Calu3 (cell line): ENCODE results near the gene FGB. TPM values are rescaled to one million over a fixed set of nuclear protein-coding genes. Genes with fewer than 3 reads are reported as not detected.

ENCODE experiments used
- BruUV-seq: library from RNA; stranded (reverse); fragments of 400-500 nt; replicated peaks from 2 replicates; lab custom pipeline; 2021; lab: Mats Ljungman, UMichigan
- CTCF ChIA-PET: fragments of 300-600 bp; sonication (Branson Sonifier 250); formaldehyde crosslinking; loops from one replicate; lab custom pipeline; 2022; ENCODE audit warnings: antibody characterized with exemption; lab: Charles Lee
- DNase-seq: peaks from one replicate; pipeline ENCODE4 v3.0.0; 2022
- H3K27ac Mint-ChIP-seq: one replicate; pipeline ENCODE4 v1.8.0; 2022; ENCODE audit warnings: mixed read lengths; ENCODE audit not compliant: unreplicated experiment
- H3K27me3 Mint-ChIP-seq: one replicate; pipeline ENCODE4 v1.8.0; 2022; ENCODE audit warnings: mixed read lengths; ENCODE audit not compliant: unreplicated experiment
- H3K36me3 Mint-ChIP-seq: one replicate; pipeline ENCODE4 v1.8.0; 2022; ENCODE audit warnings: mild to moderate bottlenecking, moderate library complexity, mixed read lengths; ENCODE audit not compliant: insufficient read depth, unreplicated experiment
- H3K4me1 Mint-ChIP-seq: one replicate; pipeline ENCODE4 v1.8.0; 2022; ENCODE audit warnings: mild to moderate bottlenecking, low read depth, mixed read lengths; ENCODE audit not compliant: unreplicated experiment
- H3K4me3 Mint-ChIP-seq: one replicate; pipeline ENCODE4 v1.8.0; 2022; ENCODE audit warnings: mild to moderate bottlenecking, low read depth, moderate library complexity, mixed read lengths; ENCODE audit not compliant: unreplicated experiment
- H3K9me3 Mint-ChIP-seq: one replicate; pipeline ENCODE4 v1.8.0; 2022; ENCODE audit warnings: low read depth, mixed read lengths; ENCODE audit not compliant: unreplicated experiment
- CTCF ChIP-seq: fragments of 200-600 bp; IDR thresholded peaks from one replicate; pipeline ENCODE4 v1.8.0; 2022; ENCODE audit warnings: antibody characterized with exemption; ENCODE audit not compliant: unreplicated experiment
- intact Hi-C: fragments of 100-400 bp; cut with micrococcal nuclease; formaldehyde crosslinking; loops from one replicate; pipeline ENCODE4 v1.10.0; 2022; ENCODE audit not compliant: unreplicated experiment
- total RNA-seq: library from RNA; stranded (reverse); gene quantifications from 2 replicates; pipeline ENCODE4 v1.2.3, GENCODE V29; 2022

The FGB gene
- total RNA-seq, 1 experiment from 2014 or later: 0.38 TPM

- Mint-ChIP-seq H3K9me3 (no peaks in the 10 kb centered on the region), H3K4me1 (no peaks in the 10 kb centered on the region), H3K27ac (no peak overlapping the region), H3K36me3 (no peaks in the 10 kb centered on the region), H3K27me3 (no peaks in the 10 kb centered on the region), H3K4me3 (no peak overlapping the region)
- intact Hi-C loops: no loop called here
- CTCF ChIA-PET: no interaction called here
- no TSS peak for BruUV-seq
- no peak for TF ChIP-seq CTCF
- no peak for DNase-seq
Observed at GRCh38 chr4:154573190-154573870, 10.5 kb downstream of the FGB start.

GRCh38 chr4:154574311-154574710 lies 11.5 kb downstream of the FGB start:
- no peak for TF ChIP-seq CTCF
- BruUV-seq: no TSS peak
- Mint-ChIP-seq H3K36me3 (no peaks in the 10 kb centered on the region), H3K4me3 (no peak overlapping the region), H3K27me3 (no peaks in the 10 kb centered on the region), H3K4me1 (no peaks in the 10 kb centered on the region), H3K9me3 (no peaks in the 10 kb centered on the region), H3K27ac (no peak overlapping the region)
- CTCF ChIA-PET: no interaction called here
- intact Hi-C loops: no loop called here
- DNase-seq: no peak

DNA sequence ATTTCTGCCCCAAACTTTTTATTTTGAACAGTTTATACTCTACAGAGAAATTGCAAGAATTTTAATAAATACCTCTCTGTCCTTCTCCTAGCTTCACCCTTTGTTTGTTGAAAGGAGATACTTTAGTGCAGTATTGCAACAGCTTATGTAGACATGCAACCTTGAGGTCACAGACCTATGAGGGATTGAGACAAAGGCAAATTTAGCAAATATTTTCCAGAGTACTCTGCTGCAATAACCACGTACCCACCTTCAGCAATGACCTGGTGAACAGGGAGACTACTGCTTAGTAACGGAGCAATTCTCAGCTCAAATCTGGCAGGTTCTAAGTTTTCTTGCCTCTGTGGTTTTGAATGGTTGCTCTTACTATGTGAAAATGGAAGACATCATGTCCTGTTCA lies 14.5 kb downstream of the FGB start:
- no peak for DNase-seq
- Mint-ChIP-seq H3K36me3 (no peaks in the 10 kb centered on the region), H3K4me1 (no peaks in the 10 kb centered on the region), H3K27me3 (no peaks in the 10 kb centered on the region), H3K4me3 (no peak overlapping the region), H3K27ac (no peak overlapping the region), H3K9me3 (no peaks in the 10 kb centered on the region)
- no TSS peak for BruUV-seq
- intact Hi-C loops: no loop called here
- no peak for TF ChIP-seq CTCF
- CTCF ChIA-PET: interaction anchor here (1.1 kb wide), 1 partner anchor 41 kb away, joined by 3 read pairs; no protein-coding TSS in a partner anchor

DNA sequence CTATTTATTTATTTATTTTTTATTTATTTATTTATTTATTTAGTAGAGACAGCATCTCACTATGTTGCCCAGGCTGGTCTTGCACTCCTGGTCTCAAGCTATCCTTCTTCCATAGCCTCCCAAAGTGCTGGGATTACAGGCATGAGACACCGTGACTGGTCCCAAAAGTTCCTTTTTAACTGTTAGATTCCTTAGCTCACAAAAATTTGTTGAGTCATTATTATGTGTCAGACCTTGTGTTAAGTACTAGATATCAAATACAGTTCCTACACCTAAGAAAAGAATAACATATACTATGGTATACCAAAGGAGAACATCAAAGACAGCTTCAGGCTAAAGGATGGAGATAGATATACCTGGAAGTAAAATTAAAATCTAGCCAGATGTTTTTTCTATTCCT lies 16.1 kb downstream of the FGB start:
- intact Hi-C loops: no loop called here
- no peaks in the 10 kb centered on the region for H3K27me3 Mint-ChIP-seq
- BruUV-seq: no TSS peak

More for the DNA sequence above, 16.1 kb downstream of the FGB start:
- Mint-ChIP-seq H3K9me3 (no peaks in the 10 kb centered on the region), H3K27ac (no peak overlapping the region), H3K4me1 (no peaks in the 10 kb centered on the region), H3K4me3 (no peak overlapping the region), H3K36me3 (no peaks in the 10 kb centered on the region)
- no peak for TF ChIP-seq CTCF
- CTCF ChIA-PET: no interaction called here
- DNase-seq: no peak
